H9 (cell line): ENCODE data around the gene LSMEM2. TPM values are rescaled to one million over a fixed set of nuclear protein-coding genes. Genes with fewer than 3 reads are reported as not detected.

Source experiments
- DNase-seq: peaks from one replicate; pipeline ENCODE4 v3.0.0-alpha.2; 2017
- H2AFZ ChIP-seq: one replicate; pipeline ENCODE4 v1.6.1; 2013; ENCODE audit warnings: mild to moderate bottlenecking, low read length, control low read depth, moderate library complexity
- H2AK5ac ChIP-seq: 2 replicates; pipeline ENCODE4 v1.6.1; 2013; ENCODE audit warnings: low read length, control low read depth, mixed read lengths; ENCODE audit not compliant: insufficient read length
- H2BK120ac ChIP-seq: one replicate; pipeline ENCODE4 v1.6.1; 2013; ENCODE audit warnings: low read depth, mild to moderate bottlenecking, low read length, control low read depth, inconsistent platforms; ENCODE audit not compliant: poor library complexity, severe bottlenecking
- H2BK12ac ChIP-seq: 2 replicates; pipeline ENCODE4 v1.6.1; 2013; ENCODE audit warnings: low read length, control low read depth, mixed read lengths, low read depth; ENCODE audit not compliant: insufficient read length
- H2BK15ac ChIP-seq: 2 replicates; pipeline ENCODE4 v1.6.1; 2013; ENCODE audit warnings: low read depth, low read length, control low read depth
- H2BK20ac ChIP-seq: one replicate; pipeline ENCODE4 v1.6.1; 2013; ENCODE audit warnings: low read depth, mild to moderate bottlenecking, low read length, control low read depth, inconsistent platforms; ENCODE audit not compliant: poor library complexity, severe bottlenecking
- H2BK5ac ChIP-seq: 2 replicates; pipeline ENCODE4 v1.6.1; 2013; ENCODE audit warnings: low read length, control low read depth, mixed read lengths; ENCODE audit not compliant: insufficient read length
- H3K14ac ChIP-seq: 2 replicates; pipeline ENCODE4 v1.6.1; 2013; ENCODE audit warnings: low read length, control low read depth; ENCODE audit not compliant: insufficient read depth
- H3K18ac ChIP-seq: 2 replicates; pipeline ENCODE4 v1.6.1; 2013; ENCODE audit warnings: low read depth, mild to moderate bottlenecking, mixed read lengths, low read length, control low read depth; ENCODE audit not compliant: insufficient read length
- H3K23ac ChIP-seq: 2 replicates; pipeline ENCODE4 v1.6.1; 2013; ENCODE audit warnings: low read length, control low read depth, mixed read lengths, low read depth; ENCODE audit not compliant: insufficient read length
- H3K23me2 ChIP-seq: 2 replicates; pipeline ENCODE4 v1.6.1; 2013; ENCODE audit warnings: low read depth, mild to moderate bottlenecking, mixed read lengths, low read length, control low read depth; ENCODE audit not compliant: insufficient read length, poor library complexity, severe bottlenecking
- H3K27ac ChIP-seq: 2 replicates; pipeline ENCODE4 v1.5.1; 2013; ENCODE audit warnings: low read length, control low read depth, mixed read lengths, low read depth; ENCODE audit not compliant: insufficient read length
- H3K27me3 ChIP-seq: 2 replicates; pipeline ENCODE4 v1.6.1; 2013; ENCODE audit warnings: low read length, control low read depth, inconsistent platforms; ENCODE audit not compliant: insufficient read depth
- H3K4ac ChIP-seq: 2 replicates; pipeline ENCODE4 v1.6.1; 2013; ENCODE audit warnings: low read depth, mild to moderate bottlenecking, control low read depth, inconsistent platforms, low read length, moderate library complexity
- H3K4me1 ChIP-seq: 2 replicates; pipeline ENCODE4 v1.6.1; 2013; ENCODE audit warnings: low read length, control low read depth, inconsistent platforms; ENCODE audit not compliant: insufficient read depth
- H3K4me2 ChIP-seq: 2 replicates; pipeline ENCODE4 v1.6.1; 2013; ENCODE audit warnings: low read length, control low read depth, mixed read lengths; ENCODE audit not compliant: insufficient read length, insufficient read depth
- H3K56ac ChIP-seq: 2 replicates; pipeline ENCODE4 v1.6.1; 2013; ENCODE audit warnings: low read depth, mild to moderate bottlenecking, mixed read lengths, low read length, control low read depth; ENCODE audit not compliant: insufficient read length
- H3K79me1 ChIP-seq: 2 replicates; pipeline ENCODE4 v1.6.1; 2013; ENCODE audit warnings: low read depth, mild to moderate bottlenecking, moderate library complexity, low read length, control low read depth, inconsistent platforms; ENCODE audit not compliant: insufficient read depth, poor library complexity, severe bottlenecking
- H3K79me2 ChIP-seq: 2 replicates; pipeline ENCODE4 v1.6.1; 2013; ENCODE audit warnings: low read length, control low read depth, inconsistent platforms; ENCODE audit not compliant: insufficient read depth
- H3K9ac ChIP-seq: 2 replicates; pipeline ENCODE4 v1.6.1; 2013; ENCODE audit warnings: low read length, control low read depth, mixed read lengths; ENCODE audit not compliant: insufficient read length; ENCODE audit errors: extremely low read depth
- H3K9me3 ChIP-seq: one replicate; pipeline ENCODE4 v1.6.1; 2013; ENCODE audit warnings: low read depth, low read length, inconsistent platforms; ENCODE audit not compliant: control insufficient read depth
- H3T11ph ChIP-seq: one replicate; pipeline ENCODE4 v1.6.1; 2013; ENCODE audit warnings: mild to moderate bottlenecking, low read length, control low read depth, inconsistent platforms
- H4K20me1 ChIP-seq: one replicate; pipeline ENCODE4 v1.6.1; 2013; ENCODE audit not compliant: control insufficient read depth, insufficient read length, insufficient read depth
- H4K5ac ChIP-seq: 2 replicates; pipeline ENCODE4 v1.6.1; 2013; ENCODE audit warnings: low read depth, mild to moderate bottlenecking, mixed read lengths, low read length, control low read depth; ENCODE audit not compliant: insufficient read length
- H4K8ac ChIP-seq: replicated peaks from 2 replicates; pipeline ENCODE4 v1.6.1; 2013; ENCODE audit warnings: low read length, control low read depth, mixed read lengths, low read depth; ENCODE audit not compliant: insufficient read length
- H4K91ac ChIP-seq: 2 replicates; pipeline ENCODE4 v1.6.1; 2013; ENCODE audit warnings: low read depth, mild to moderate bottlenecking, moderate library complexity, mixed read lengths, low read length, control low read depth; ENCODE audit not compliant: insufficient read length
- H3K27ac Mint-ChIP-seq, 3 experiments: 2 replicates in 2 of 3; 3 replicates in 1 of 3; pipeline ENCODE4 v1.8.0; 2020 to 2021; ENCODE audit warnings: mixed read lengths in 3 of 3, mild to moderate bottlenecking in 1 of 3, moderate library complexity in 1 of 3
- H3K27me3 Mint-ChIP-seq: 2 replicates; pipeline ENCODE4 v1.8.0; 2021; ENCODE audit warnings: low read depth, mild to moderate bottlenecking, moderate library complexity, mixed read lengths
- H3K36me3 Mint-ChIP-seq, 3 experiments: 2 replicates in 2 of 3; 3 replicates in 1 of 3; pipeline ENCODE4 v1.8.0; 2020 to 2021; ENCODE audit warnings: low read depth in 3 of 3, mixed read lengths in 3 of 3; ENCODE audit not compliant: insufficient read depth in 1 of 3
- H3K4me1 Mint-ChIP-seq, 2 experiments: 2 replicates each; pipeline ENCODE4 v1.8.0; 2020; ENCODE audit warnings: mixed read lengths in 2 of 2
- H3K4me3 Mint-ChIP-seq, 2 experiments: 2 replicates in 1 of 2; 3 replicates in 1 of 2; pipeline ENCODE4 v1.8.0; 2020 to 2021; ENCODE audit warnings: mild to moderate bottlenecking in 2 of 2, mixed read lengths in 2 of 2, moderate library complexity in 1 of 2
- H3K9me3 Mint-ChIP-seq, 2 experiments: 2 replicates in 1 of 2; 3 replicates in 1 of 2; pipeline ENCODE4 v1.8.0; 2020; ENCODE audit warnings: mild to moderate bottlenecking in 2 of 2, mixed read lengths in 2 of 2, moderate library complexity in 1 of 2
- CTCF ChIP-seq: fragments of 200-600 bp; sonication (generic); conservative IDR thresholded peaks from 3 replicates; pipeline ENCODE4 v1.8.0; 2021; ENCODE audit warnings: antibody characterized with exemption, mild to moderate bottlenecking
- WGBS: extraction: QIAGEN DNeasy Blood & Tissue Kit; methylation state at CpG from one replicate; pipeline ENCODE4 v1.1.7; 2013; ENCODE audit warnings: missing lambda C conversion rate, low lambda C conversion rate, mixed read lengths; ENCODE audit not compliant: insufficient read length; ENCODE audit errors: extremely low coverage; 5-methylcytosine and 5-hydroxymethylcytosine counted together
- total RNA-seq: library from RNA; stranded (reverse); gene quantifications from 2 replicates; pipeline ENCODE4 v1.2.1, GENCODE V29; 2021

LSMEM2 gene
- total RNA-seq, 1 experiment from 2014 or later, result 0.50 TPM

- H2AK5ac ChIP-seq, result no peak overlapping the region
- H3K36me3 Mint-ChIP-seq, result no peaks in the 10 kb centered on the region
- TF ChIP-seq CTCF, result no peak
- no peak overlapping the region for H2BK20ac ChIP-seq
- no peak overlapping the region for H3T11ph ChIP-seq
- H3K23me2 ChIP-seq, result no peaks in the 10 kb centered on the region
- no peak overlapping the region for H2BK5ac ChIP-seq
- H3K27me3 ChIP-seq, result no peaks in the 10 kb centered on the region
- no peak overlapping the region for H3K23ac ChIP-seq
- no peaks in the 10 kb centered on the region for H3K9me3 ChIP-seq
- peaks cover 5% of the 10 kb centered on the region; the same call in 1 of the 2 replicates for H3K4me1 ChIP-seq
- H4K20me1 ChIP-seq, result no peaks in the 10 kb centered on the region
- WGBS, result no CpG with 5 or more reads among the region's 7 CpGs
- no peak overlapping the region for H3K9ac ChIP-seq
- no peaks in the 10 kb centered on the region for H3K79me1 ChIP-seq
- no peak overlapping the region for H4K5ac ChIP-seq
- H3K4me3 Mint-ChIP-seq, result peak overlapping the region in 1 of 2 experiments; percentile 71; a peak in 2 of 5 replicates
- H3K27ac ChIP-seq, result peak overlapping the region; percentile 48
- H3K4me1 Mint-ChIP-seq, result peaks cover 51 to 71% of the 10 kb centered on the region in 2 experiments
- no peak overlapping the region for H3K56ac ChIP-seq
- H3K4me2 ChIP-seq, result peak overlapping the region; percentile 36
- H2BK120ac ChIP-seq, result no peak overlapping the region
- no peak overlapping the region for H2BK15ac ChIP-seq
- H4K91ac ChIP-seq, result no peak overlapping the region
- H3K9me3 Mint-ChIP-seq, result no peaks in the 10 kb centered on the region
- H3K14ac ChIP-seq, result peak overlapping the region; percentile 3; the same call in 1 of the 2 replicates
- peak overlapping the region; percentile 81 for H3K18ac ChIP-seq
- H3K27me3 Mint-ChIP-seq, result peaks cover 3% of the 10 kb centered on the region; the same call in 1 of the 2 replicates
- no peak overlapping the region for H4K8ac ChIP-seq
- no peak overlapping the region for H2AFZ ChIP-seq
- no peaks in the 10 kb centered on the region for H3K79me2 ChIP-seq
- H2BK12ac ChIP-seq, result no peak overlapping the region
- no peak overlapping the region for H3K4ac ChIP-seq
- H3K27ac Mint-ChIP-seq, result peak overlapping the region; percentile 97 to 98 (median 98)
- DNase-seq, result peak; percentile 98
These were observed 14.4 kb upstream of the LSMEM2 start for GRCh38 chr3:50264383-50264963.
